HG03175 (cell line): ENCODE measurements around the gene TMEM150C.

Experiments
- ATAC-seq: cut with Tn5 transposase; IDR thresholded peaks from one replicate; pipeline ENCODE4 v1.9.1; 2021; ENCODE audit warnings: mild to moderate bottlenecking, moderate library complexity; ENCODE audit not compliant: unreplicated experiment

Gene TMEM150C

DNA sequence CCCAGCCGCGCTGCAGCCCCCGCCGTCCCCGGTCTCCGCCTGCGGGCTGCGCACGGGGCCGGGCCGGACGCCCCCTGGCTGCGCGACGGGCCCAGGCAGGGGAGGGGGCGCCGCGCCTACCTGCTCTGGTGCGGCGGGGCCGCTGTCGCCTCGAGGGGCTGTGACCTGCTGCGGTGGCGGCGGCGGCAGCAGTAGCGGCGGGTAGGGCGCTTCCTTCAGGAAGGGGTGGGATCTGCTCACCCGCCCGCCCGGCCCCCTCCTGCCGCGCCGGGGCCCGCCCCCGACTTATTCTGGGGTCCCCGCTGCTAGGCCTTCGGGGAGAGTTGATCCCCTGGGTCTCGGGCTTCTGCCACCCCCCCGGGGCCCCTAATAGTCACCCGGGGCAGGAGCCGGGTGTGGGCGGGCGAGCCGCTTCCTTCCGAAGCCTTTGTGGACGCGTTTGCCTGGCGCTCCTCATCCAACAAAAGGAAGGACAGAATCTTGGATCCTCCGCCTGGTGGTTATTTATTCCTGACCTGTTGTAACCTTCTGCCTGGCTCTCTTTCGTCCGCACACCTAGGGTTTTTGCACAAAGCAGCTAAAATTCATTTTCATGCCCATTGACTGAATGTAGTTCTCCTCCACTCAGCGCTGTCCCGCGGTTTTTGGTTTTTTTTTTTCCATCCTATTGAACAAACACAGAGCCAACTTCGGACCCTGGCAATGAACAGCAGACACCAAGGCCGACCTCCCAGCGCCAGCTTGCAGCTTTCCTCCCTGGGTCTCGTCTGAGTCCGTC, at the start of gene TMEM150C:
Gene TMEM150C (minus strand): TSS at position 203 of the 778 bp plus-strand sequence. CDS start 57,331 bp downstream, outside the sequence.
- no peak for ATAC-seq

DNA sequence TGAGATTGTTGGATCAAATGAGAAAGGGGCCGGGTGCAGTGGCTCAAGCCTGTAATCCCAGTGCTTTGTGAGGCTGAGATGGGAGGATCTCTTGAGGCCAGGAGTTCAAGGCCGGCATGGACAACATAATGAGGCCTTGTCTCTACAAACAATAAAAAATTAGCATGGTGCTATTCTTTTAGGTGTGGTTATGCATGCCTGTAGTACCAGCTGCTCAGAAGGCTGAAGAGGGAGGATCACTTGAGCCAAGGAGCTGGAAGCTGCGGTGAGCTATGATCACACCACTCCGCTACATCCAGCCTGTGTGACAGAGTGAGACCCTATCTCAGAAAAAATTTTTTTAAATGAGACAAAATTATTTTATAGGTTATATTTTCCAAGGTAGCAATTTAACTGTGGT, 49.7 kb upstream of the TMEM150C start:
- ATAC-seq: no peak

DNA sequence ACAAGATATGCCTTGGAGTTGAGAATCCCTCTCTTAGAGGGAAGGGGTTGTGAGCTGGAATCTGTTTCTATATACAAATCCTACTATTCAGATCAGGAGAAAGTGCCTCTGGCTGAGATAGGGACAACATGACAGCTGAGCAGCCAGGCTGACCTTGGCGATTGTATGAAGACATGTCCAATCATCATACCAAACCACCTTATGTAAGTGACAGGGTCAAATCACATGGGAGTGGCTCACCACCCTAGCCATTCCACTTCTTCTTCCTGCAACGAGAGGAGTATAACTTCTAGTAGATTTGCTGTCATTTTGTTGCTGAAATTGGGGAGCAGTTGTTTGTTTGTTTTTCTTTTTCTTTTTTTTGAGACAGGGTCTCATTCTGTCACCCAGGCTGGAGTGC, 48.3 kb upstream of the TMEM150C start:
- no peak for ATAC-seq

DNA sequence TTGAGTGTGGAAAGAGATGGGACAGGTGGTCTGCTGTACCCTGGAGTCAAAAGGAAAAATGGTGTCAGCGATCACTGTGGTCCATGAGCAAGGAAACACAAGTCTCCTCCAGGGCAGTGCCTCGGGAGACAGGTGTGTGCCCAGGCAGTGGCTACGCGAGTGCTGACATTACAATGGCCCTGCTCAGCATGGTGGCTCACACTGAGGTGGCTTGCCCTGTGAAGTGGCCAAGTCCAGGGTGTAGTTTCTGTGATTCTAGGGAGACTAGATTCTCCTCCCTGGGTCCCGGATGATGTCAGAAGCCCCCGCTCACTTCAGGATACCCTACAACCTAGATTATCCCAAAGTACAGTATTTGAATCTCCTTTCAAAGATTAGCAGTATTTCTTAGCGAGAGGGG, 44.8 kb upstream of the TMEM150C start:
- ATAC-seq: no peak

DNA sequence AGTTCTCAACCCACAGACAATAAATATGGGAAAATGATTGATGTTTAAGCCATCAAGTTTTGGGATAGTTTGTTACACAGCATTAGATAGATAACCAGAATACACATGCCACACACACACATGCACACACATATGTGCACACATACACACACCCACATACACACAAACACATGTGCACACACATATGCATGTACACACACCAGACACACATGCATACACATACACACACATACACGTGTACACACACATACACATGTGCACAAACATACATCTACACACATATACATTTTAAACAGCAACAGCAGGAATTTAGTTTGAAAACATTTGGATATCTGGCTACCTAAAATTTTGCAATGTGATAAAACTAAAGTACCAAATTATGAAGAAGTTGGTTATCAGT, 42.7 kb upstream of the TMEM150C start:
- ATAC-seq: no peak

DNA sequence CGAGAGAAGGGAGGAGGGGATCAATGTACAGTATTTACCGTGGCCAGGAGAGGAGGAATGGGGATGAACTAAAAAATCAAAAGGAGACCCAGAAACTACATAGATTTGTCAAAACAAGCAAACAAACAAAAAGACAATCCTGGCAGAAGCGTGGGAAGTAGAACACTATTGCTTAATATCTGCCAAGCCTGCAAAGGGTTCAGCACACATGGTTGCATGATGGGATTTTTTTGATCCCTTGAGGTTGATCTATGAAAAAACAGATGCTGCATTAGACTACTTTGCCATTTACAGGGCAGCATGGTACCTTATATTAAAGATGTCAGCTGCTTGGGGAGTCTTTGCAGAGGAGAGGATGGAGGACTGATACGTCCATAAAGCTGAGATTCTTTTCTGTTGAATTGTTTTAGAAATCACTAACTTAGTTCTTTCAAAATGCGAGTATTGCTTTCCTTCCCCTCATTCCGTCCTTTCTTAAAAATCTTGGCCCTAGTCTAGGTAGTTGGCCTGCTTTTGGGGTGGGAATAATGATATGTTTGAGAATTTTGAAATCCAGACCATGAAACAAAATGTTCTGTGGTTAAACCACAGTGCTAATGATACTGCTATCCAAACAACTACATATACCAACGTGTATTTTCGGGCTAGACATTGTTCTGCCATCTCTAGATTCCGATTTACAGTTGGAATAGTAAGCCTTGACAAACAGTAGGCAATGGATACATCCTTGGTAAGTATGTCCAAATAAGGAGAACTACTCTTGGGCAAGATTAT, 39.6 kb upstream of the TMEM150C start:
- no peak for ATAC-seq

DNA sequence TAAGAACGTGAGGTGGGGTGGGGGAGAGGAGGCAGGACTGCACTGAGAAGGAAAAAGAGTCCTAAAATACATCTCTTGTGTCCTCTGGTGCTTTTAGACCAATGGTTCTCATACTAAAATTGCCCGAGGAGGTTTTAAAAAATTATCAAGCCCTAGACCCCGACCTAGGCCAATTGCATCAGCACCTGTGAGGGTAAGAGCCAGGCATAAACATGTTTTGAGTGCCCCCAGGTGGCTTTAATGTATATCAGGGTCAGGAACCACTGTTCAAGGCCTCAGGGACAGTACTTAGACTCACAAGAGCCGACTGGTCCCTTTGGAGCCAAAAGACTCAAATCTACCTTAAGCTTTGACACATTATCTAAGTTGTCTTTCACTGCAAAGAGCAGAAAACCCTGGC, 37.5 kb upstream of the TMEM150C start:
- no peak for ATAC-seq

DNA sequence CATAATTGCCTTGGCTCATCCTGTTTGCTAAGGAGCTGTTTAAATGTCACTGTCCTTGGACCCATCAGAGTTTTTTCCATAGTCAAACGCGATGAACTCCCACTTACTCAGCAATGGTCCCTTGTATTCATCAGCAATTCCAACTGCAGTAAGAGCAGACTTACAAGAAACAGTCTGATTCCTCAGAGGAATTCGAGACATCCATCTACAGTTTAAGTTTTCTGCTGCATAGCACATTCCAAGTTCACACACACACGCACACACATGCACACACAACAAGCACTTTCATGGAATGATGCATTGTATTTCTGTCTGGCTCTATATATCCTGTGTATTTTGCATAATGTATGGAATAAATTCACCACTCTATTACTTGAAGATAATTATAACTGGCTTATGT, 32.7 kb upstream of the TMEM150C start:
- ATAC-seq: no peak

DNA sequence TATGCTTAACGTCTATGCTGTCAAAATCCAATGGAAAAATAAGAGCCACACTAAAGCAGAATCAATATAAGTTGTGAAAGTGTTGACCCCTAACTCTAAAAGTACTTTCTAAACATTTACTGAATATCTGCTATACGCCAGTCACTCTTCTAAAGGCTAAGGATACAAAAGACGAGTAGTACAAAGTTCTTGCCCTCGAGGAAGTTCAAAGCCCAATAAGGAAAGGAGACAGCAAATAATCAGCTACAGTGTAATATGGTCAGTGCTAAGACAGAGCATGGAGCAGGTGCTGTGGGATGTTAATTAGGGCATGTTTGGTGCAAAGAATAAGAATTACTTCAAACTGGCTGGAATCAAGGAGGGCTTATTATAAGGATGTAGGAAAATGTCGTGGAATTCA, 31.6 kb upstream of the TMEM150C start:
- no peak for ATAC-seq

DNA sequence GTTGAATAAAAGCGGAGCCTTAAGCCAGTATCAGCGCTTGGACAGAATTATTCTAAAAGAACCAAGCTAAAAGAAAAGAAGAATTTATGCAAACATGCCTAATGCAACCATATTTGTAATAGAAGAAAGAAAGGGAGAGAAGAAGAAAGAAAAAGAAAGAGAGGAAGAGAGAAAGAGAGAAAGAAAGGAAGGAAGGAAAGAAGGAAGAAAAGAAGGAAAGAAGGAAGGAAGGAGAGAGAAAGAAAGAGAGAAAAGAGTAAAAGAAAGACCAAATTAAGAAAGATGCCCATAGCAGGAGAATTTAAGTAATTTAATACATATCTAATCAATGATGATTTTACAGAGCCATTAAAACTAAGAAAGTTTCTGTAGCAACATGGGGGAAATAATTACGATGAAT, 30.9 kb upstream of the TMEM150C start:
- ATAC-seq: no peak

DNA sequence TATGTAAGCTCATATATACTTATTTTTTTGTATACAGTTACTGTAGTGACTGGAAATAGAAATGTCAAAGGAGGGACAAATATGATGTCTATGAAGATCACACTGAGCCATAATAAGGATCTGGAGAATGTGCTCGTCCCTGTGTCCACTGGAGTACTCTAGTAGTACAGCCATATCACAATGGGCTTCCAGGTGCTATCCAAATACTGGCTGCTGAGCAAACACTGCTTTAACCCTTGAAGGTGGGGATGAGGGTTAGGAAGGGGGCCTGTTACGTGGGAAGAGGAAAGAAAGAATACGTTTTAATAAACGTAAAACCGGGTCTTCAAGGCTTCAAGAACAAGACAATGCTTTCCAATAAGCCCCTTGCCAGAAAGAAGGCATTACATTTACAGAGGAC, 29.8 kb upstream of the TMEM150C start:
- no peak for ATAC-seq

DNA sequence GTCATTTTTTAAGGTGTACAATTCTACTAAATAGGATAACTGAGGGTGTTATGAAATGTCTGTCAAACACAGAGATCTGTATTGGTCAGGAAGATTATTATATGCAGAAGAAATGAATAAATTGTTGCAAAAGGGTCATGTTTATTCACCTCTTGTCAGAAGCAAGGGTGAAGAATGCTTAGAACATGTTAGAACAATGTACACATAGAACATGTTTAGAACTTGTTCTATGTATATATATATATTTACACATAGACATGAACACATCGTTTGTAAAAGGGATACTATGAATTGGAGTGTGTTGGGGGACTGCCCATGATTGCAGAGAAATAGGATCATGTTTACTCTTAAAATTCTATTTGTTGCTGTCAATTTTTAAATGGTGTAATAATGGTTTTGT, 28.0 kb upstream of the TMEM150C start:
- ATAC-seq: no peak

DNA sequence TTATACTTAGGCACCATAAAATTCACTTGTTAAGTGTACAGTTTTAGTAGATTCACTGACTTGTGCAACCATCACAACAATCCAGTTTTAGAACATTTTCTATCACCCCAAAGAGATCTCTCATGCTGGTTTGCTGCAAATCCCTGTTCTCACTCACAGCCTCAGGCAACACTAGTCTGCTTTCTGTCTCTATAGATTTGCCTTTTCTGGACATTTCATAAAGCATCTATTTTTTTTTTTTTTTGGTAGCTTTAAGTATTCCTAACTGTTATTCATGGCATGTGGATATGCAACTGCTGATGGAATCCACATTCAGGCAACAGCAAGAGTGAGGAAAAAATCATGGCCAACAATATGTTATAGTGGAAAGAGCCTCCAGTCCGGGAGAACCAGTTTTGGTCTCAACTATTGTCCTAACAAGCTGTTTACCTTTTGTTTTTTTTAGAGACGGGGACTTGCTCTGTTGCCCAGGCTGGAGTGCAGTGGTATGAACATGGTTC, 27.0 kb upstream of the TMEM150C start:
- ATAC-seq: no peak

DNA sequence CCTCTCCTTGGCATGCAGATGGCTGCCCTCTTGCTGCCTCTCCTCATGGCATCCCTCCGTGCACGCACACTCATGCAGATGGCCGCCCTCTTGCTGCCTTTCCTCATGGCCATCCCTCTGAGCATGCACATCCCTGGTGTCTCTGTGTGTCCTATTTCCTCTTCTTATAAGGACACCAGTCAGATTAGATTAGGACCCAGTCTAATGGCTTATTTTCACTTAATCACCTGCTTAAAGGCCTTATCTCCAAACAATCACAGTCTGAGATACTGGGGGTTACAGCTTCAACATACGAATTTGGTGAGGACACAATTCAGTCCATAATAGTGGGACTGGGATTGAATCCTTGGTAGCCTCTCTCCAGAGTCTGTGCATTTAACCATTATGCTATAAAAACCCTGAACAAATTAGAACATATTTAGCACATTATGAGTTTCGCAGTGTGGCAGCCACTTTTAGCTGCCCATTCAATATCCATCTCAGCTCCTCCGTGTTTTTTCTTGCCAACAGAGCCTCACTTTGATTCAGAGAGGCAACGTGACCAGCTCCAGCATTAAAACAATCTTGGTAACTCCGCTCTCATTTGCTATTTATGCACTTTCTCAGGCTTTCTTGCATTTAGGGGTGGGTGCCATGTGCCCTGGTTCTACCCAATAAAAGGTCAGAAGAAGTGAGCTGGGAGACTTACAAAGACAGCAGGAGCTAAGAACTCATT, 26.2 kb upstream of the TMEM150C start:
- no peak for ATAC-seq

DNA sequence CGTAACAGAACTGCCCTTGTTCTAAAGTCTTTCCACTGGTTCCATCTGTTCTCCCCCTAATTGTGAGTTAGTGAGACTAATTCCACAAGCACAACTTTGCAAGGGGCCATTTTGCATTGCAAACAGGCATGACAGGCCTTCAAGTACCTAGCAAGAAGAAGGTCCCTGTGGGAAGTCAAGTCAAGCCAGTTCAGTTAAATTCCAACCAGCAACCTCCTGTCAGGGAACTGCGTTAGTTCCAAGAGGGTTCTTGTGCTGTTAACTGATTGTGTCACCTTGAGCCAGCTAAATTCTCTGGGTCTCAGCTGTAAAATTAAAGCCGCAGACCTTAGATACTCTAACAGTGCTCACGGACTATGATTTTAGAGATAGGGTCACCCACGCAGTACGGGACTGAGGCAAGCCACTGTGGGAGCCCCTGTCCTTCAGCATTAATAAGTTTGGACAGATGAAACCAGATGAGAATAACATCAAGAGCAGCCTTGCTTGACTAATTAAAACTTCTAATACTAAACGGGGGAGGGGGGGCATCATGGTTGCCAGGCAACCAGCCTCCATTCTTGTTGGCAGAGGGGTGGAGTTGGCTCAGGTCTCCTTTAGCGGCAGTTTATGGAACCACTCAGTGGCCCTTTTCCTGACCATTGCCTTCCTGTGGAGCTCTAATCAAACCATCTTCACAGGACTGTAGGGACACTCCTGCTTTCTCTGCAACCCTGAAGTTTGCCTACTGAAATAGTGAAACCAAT, 24.1 kb upstream of the TMEM150C start:
- no peak for ATAC-seq

DNA sequence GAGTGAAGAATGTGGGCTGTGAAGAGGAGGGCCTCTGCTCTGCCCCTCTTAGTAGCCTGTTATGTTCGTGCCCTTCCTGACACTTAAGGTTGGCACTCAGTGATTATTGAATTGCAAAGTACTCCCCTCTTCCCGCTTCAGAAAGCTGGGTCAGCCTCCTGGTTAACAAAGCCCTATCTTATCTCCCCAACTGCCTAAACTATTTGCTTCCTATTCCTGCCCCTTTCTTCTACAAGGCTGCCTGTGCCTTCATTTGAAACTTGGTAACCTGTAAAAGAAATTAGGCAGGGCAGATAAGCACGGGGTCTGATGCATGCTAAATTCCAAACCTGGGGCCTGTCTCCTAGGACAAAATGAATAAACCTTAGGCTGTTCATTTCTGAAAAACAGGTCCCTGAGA, 23.1 kb upstream of the TMEM150C start:
- ATAC-seq: no peak

DNA sequence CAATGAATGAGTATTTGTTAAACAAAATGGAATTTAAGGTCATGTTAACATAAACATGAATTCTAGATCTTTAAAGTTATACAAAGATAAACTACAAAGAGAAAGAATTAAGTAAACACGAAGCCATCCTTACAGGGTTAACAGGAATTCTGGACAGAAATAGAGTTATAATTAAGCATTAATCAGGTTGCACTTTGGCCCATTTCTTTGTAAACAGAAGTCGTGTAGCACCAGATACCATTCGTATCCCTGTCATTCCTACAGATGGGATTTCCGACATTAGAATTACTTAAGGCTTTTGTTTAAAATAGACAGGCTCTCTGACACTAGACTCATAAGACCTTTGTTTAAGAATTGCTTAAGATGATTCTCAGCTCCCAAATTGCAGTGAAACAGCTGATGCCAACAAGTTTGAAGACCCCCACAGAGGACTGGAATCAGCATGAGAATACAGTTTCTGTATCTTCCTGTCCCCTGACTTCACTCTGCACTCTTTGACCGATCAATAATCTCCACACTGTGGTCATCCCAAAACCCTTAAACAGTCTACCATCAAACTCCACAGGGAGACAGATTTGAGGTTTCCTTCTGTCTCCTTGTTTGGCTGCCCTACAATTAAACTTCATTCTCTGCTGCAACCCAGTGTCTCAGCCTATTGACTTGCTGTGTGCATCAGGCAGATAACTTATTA, 22.3 kb upstream of the TMEM150C start:
- ATAC-seq: no peak

DNA sequence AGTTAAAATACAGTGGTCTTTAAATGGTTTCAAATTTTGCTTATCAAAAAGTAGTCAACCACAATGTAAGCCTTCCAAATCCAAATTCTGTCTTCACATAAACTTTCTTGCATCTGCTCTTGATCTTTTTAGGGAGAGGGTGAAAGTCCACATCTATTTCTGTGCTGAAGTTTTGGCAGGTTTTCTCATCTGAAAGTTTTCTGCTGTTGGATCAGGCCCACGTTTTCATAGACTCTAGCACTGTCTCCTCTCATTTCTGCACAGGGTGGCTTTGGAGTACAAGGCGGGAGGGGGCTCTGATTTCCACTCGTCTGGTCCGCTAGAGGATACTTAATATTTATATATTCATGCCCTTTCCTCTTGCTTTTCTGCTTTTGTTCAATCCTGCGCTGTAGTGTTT, 18.1 kb upstream of the TMEM150C start:
- ATAC-seq: no peak

DNA sequence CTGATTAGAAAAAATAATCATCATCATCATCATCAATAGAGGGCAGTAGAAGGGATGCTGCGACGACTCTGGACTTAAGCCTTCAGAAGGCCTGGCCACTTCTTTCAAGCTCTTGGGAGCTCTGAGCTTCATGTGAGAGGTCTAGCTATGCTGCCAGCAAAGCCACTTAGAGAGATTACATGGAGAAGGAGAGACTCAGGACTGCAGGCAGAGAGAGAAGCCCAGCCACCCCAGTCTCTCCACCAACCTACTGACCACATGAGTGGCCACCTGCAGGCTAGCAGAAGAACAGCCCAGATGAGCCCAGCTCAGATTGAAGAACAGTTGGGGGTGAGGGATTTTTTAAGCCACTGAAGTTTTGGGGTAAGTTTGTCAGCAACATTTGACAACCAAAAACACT, 17.1 kb upstream of the TMEM150C start:
- no peak for ATAC-seq

DNA sequence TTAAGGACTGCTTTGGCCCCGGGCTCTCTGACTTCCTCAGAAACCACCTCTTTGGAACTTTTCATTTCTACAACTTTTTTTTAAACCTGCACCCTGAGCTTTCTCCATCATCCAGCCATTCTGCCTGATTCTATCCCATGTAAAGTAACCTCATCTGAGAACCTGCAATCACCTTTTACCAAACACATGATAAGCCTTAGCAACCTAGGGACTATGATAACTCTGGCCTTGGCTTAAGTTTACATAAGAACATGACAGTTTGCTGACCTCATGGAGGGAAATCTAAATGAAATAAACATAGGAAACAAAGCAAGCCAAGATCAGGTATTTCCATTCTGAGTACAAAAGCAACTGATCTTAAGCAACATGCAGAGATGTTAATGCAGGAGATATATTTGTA, 15.7 kb upstream of the TMEM150C start:
- ATAC-seq: no peak
